ENCODE results near the gene SCAF8.

SCAF8 gene

DNA sequence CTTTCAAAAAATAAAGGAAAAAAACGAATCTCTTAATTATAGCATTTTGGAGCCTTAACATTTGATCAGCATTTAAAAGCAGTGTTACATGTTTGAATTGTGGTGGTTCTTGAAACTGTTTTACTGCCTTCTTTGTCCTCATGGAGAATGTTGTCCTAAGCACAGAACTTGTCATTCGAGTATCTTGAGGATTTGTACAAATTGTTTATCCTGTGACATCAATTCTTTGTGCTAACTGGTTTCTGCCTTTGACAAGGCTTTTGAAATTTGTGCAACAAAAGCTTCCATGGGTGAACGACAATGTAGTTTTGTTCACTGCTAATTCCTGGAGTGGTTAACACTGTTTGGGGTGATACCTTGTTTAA, 130.8 kb downstream of the SCAF8 start:
- no peak overlapping the region for H3K4me3 ChIP-seq (replicated peaks; ENCODE audit: low read depth, low read length)
- TF ChIP-seq, protein P1, sequence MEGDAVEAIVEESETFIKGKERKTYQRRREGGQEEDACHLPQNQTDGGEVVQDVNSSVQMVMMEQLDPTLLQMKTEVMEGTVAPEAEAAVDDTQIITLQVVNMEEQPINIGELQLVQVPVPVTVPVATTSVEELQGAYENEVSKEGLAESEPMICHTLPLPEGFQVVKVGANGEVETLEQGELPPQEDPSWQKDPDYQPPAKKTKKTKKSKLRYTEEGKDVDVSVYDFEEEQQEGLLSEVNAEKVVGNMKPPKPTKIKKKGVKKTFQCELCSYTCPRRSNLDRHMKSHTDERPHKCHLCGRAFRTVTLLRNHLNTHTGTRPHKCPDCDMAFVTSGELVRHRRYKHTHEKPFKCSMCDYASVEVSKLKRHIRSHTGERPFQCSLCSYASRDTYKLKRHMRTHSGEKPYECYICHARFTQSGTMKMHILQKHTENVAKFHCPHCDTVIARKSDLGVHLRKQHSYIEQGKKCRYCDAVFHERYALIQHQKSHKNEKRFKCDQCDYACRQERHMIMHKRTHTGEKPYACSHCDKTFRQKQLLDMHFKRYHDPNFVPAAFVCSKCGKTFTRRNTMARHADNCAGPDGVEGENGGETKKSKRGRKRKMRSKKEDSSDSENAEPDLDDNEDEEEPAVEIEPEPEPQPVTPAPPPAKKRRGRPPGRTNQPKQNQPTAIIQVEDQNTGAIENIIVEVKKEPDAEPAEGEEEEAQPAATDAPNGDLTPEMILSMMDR (IDR thresholded peaks at IDR 0.05; ENCODE audit: low read depth, low read length, missing control alignments): no peak
- DNase-seq (ENCODE audit: extremely low read depth, low read depth): no peak

DNA sequence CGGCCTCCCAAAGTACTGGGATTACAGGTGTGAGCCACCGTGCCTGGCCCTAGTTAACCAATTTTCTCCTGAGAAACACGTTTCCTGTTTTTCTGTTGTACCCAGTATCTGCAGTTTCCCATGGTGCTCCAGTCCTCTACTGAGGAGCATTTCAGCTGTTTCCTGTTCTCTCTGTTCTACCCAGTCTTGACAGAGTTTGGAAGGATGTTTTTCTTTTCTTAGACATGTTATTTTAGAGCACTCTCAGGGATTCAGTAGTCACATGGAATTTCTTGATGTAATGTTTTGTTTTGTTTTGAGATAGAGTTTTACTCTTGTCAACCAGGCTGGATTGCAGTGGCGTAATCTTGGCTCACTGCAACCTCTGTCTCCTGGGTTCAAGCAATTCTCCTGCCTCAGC, 132.1 kb downstream of the SCAF8 start:
- no peak for DNase-seq (ENCODE audit: extremely low read depth, low read depth)
- TF ChIP-seq, protein P1 (IDR thresholded peaks at IDR 0.05; ENCODE audit: low read depth, low read length, missing control alignments): no peak
- H3K4me3 ChIP-seq (replicated peaks; ENCODE audit: low read depth, low read length): no peak overlapping the region

DNA sequence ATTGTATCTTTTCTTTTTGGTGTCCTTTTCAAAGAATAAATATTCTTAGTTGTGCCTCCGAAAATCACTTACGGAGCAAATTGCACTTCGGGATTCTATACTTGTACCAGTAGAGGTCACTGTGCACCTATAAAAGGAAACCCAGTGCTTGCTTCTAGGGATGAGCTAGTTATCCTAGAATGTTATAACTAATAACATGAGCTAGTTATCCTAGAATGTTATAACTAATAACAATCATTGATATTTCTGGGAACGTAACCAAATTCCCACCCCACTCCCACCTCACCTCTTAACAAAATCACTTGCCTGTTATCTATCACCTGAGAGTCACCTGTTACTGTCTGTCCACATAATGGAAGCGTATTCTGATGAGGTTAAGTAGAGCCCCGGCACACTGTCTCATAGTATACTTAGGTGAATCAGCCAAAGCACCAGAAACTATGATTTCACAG, 135.0 kb downstream of the SCAF8 start:
- TF ChIP-seq, protein P1 (IDR thresholded peaks at IDR 0.05; ENCODE audit: low read depth, low read length, missing control alignments): peak; percentile 62

DNA sequence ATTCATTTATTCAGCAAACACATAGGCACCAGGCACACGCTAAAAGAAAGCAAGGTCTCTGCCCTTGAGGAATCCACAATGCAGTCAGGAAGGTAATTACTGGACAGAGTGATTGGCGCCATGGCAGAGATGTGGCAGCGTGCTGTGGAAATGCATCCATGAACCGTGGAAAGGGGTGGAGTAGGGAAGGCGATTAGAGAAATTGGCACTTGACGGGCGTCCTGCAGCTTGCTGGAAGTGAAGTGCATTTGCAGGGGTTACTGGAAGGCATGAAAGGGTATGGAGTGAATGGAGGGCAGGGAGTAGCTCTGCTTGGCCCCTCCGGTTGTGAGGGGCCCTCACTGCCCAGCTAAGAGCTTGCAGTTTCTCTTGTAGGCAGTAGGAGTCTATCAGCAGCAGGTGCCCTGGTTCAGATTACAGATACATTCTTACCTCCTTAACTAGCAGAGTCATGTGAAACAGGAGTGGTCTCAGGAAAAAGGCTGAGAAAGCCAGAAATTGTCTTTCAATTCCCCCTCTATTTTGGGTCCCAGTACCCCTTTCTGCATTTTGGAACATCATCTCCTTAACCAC, 139.4 kb downstream of the SCAF8 start:
- DNase-seq (ENCODE audit: extremely low read depth, low read depth): no peak
- TF ChIP-seq, protein P1 (IDR thresholded peaks at IDR 0.05; ENCODE audit: low read depth, low read length, missing control alignments): no peak
- H3K4me3 ChIP-seq (replicated peaks; ENCODE audit: low read depth, low read length): no peak overlapping the region

More for the DNA sequence above, 135.0 kb downstream of the SCAF8 start:
- peak; percentile 33 for DNase-seq (ENCODE audit: extremely low read depth, low read depth)
- no peak overlapping the region for H3K4me3 ChIP-seq (replicated peaks; ENCODE audit: low read depth, low read length)

DNA sequence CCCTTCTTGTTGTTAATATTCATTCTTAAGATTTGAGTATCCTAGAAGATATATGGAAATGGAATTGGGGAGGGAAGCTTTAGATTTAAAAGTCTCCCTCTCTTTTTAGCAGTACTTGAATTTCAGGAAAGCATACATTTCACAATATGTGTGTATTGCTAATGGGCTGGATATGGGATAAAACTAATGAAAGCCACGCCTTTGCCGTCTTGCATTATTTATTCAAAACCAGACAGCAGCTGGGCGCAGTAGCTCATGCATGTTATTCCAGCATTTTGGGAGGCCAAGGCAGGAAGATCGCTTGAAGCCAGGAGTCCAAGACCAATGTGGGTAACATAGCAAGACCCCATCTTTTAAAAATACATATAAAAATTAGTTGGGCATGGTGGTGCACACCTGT, 140.3 kb downstream of the SCAF8 start:
- DNase-seq (ENCODE audit: extremely low read depth, low read depth): no peak
- TF ChIP-seq, protein P1 (IDR thresholded peaks at IDR 0.05; ENCODE audit: low read depth, low read length, missing control alignments): no peak
- H3K4me3 ChIP-seq (replicated peaks; ENCODE audit: low read depth, low read length): no peak overlapping the region

DNA sequence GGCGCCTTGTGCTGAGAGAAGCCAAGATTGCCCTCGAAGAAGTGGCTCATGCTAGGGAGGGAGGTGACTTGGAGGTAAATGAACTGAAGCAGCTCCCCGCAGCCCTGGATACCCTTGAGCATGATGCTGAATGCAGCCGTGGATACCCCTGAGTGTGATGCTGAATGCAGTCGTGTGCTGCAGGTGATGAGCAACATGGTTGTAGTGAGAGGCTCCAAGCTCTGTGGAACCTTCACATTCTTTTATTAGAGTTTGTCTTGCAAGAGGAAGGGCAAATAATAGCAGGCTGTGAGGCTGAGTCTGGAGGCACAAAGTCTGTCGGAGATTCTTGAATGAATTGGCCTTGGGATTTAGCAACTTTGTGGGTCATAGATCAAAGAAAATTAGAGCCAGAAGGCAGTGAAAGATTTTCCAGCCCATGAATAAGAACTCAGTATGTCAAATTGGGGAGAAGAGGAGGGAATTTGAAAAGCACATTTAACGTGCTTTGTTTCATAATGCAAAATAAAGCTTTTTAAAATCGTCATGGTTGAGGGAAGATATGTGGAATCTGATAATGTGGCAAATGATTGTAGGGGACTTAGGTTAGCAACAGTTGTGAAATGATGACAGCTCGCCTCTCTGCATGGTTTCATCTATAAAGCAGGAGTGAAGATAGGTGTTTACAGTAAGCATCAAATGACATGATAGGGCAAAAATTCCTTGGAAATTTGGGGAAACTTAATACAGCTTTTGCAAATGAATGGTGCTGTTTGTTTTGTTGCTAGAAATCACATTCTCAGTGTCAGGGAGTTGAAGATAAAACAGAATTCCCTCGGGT, 141.8 kb downstream of the SCAF8 start:
- TF ChIP-seq, protein P1 (IDR thresholded peaks at IDR 0.05; ENCODE audit: low read depth, low read length, missing control alignments): no peak
- H3K4me3 ChIP-seq (replicated peaks; ENCODE audit: low read depth, low read length): no peak overlapping the region
- no peak for DNase-seq (ENCODE audit: extremely low read depth, low read depth)
